Activated CD4-positive, alpha-beta T cell treated with anti-CD3 and anti-CD28 coated beads, Interleukin-2, amount 10 ng/mL, durations not matched to agents 7 days and 5 days (primary cell): ENCODE results near the gene CUBN. TPM values are rescaled to one million over a fixed set of nuclear protein-coding genes. Genes with fewer than 3 reads are reported as not detected.

Source experiments
- CTCF ChIA-PET: fragments of 350-600 bp; sonication (Branson Sonifier 250); formaldehyde crosslinking; loops from one replicate; lab custom pipeline; 2021; ENCODE audit warnings: antibody characterized with exemption; lab: Charles Lee
- POLR2A ChIA-PET: fragments of 350-600 bp; sonication (Branson Sonifier 250); formaldehyde crosslinking; loops from one replicate; lab custom pipeline; 2021; ENCODE audit warnings: antibody characterized with exemption; lab: Charles Lee
- DNase-seq: peaks from one replicate; pipeline ENCODE4 v3.0.0-alpha.2; 2020
- H3K27ac Mint-ChIP-seq: one replicate; pipeline ENCODE4 v1.8.0; 2021; ENCODE audit warnings: mild to moderate bottlenecking, moderate library complexity, mixed read lengths
- H3K27me3 Mint-ChIP-seq: one replicate; pipeline ENCODE4 v1.8.0; 2021; ENCODE audit warnings: mixed read lengths
- H3K36me3 Mint-ChIP-seq: one replicate; pipeline ENCODE4 v1.8.0; 2021; ENCODE audit warnings: low read depth, mixed read lengths
- H3K4me1 Mint-ChIP-seq: one replicate; pipeline ENCODE4 v1.8.0; 2021; ENCODE audit warnings: mixed read lengths
- H3K4me3 Mint-ChIP-seq: one replicate; pipeline ENCODE4 v1.8.0; 2021; ENCODE audit warnings: mild to moderate bottlenecking, moderate library complexity, mixed read lengths
- H3K9me3 Mint-ChIP-seq: one replicate; pipeline ENCODE4 v1.8.0; 2021; ENCODE audit warnings: mixed read lengths
- total RNA-seq, 2 experiments: library from RNA; stranded (reverse); gene quantifications; one replicate each; pipeline ENCODE4 v1.2.3, GENCODE V29; 2021

CUBN gene
- total RNA-seq, 2 experiments from 2014 or later: 2.4 to 2.5 TPM

- Mint-ChIP-seq H3K27me3 (no peaks in the 10 kb centered on the region), H3K4me3 (no peak overlapping the region), H3K36me3 (no peaks in the 10 kb centered on the region), H3K9me3 (no peaks in the 10 kb centered on the region), H3K27ac (no peak overlapping the region), H3K4me1 (peaks cover 3% of the 10 kb centered on the region)
- CTCF ChIA-PET: no interaction called here
- POLR2A ChIA-PET: no interaction called here
- no peak for DNase-seq
Observed at GRCh38 chr10:17134737-17135260, 5.2 kb upstream of the CUBN start.

- Mint-ChIP-seq H3K27me3 (no peaks in the 10 kb centered on the region), H3K4me1 (peaks cover 3% of the 10 kb centered on the region), H3K36me3 (no peaks in the 10 kb centered on the region), H3K27ac (no peak overlapping the region), H3K9me3 (no peaks in the 10 kb centered on the region), H3K4me3 (no peak overlapping the region)
- DNase-seq: no peak
- ChIA-PET CTCF (no interaction called here), POLR2A (no interaction called here)
Observed at GRCh38 chr10:17134282-17134681, 4.7 kb upstream of the CUBN start.

GRCh38 chr10:17128261-17128660, 1.4 kb downstream of the CUBN start:
- Mint-ChIP-seq H3K27ac (peak overlapping the region; percentile 54), H3K4me3 (no peak overlapping the region), H3K27me3 (no peaks in the 10 kb centered on the region), H3K9me3 (no peaks in the 10 kb centered on the region), H3K36me3 (peaks cover 2% of the 10 kb centered on the region), H3K4me1 (peaks cover 14% of the 10 kb centered on the region)
- ChIA-PET CTCF (no interaction called here), POLR2A (no interaction called here)
- no peak for DNase-seq

- ChIA-PET CTCF (no interaction called here), POLR2A (no interaction called here)
- no peaks in the 10 kb centered on the region for H3K9me3 Mint-ChIP-seq
- H3K36me3 Mint-ChIP-seq: peaks cover 6% of the 10 kb centered on the region
- peaks cover 13% of the 10 kb centered on the region for H3K4me1 Mint-ChIP-seq
- no peak overlapping the region for H3K4me3 Mint-ChIP-seq
- no peaks in the 10 kb centered on the region for H3K27me3 Mint-ChIP-seq
- DNase-seq: no peak
- H3K27ac Mint-ChIP-seq: no peak overlapping the region
Observed at GRCh38 chr10:17126327-17126726, 3.3 kb downstream of the CUBN start.

GRCh38 chr10:17125206-17125893, 4.3 kb downstream of the CUBN start:
- no peak for DNase-seq
- ChIA-PET POLR2A (no interaction called here), CTCF (no interaction called here)
- Mint-ChIP-seq H3K36me3 (peaks cover 7% of the 10 kb centered on the region), H3K4me3 (no peak overlapping the region), H3K27ac (no peak overlapping the region), H3K4me1 (peaks cover 13% of the 10 kb centered on the region), H3K27me3 (no peaks in the 10 kb centered on the region), H3K9me3 (no peaks in the 10 kb centered on the region)

- CTCF ChIA-PET: no interaction called here
- no peak overlapping the region for H3K27ac Mint-ChIP-seq
- H3K4me3 Mint-ChIP-seq: no peak overlapping the region
- peaks cover 13% of the 10 kb centered on the region for H3K4me1 Mint-ChIP-seq
- peaks cover 7% of the 10 kb centered on the region for H3K36me3 Mint-ChIP-seq
- no peaks in the 10 kb centered on the region for H3K9me3 Mint-ChIP-seq
- DNase-seq: no peak
- POLR2A ChIA-PET: no interaction called here
- H3K27me3 Mint-ChIP-seq: no peaks in the 10 kb centered on the region
Observed at GRCh38 chr10:17123961-17124360, 5.7 kb downstream of the CUBN start.

- Mint-ChIP-seq H3K4me1 (peaks cover 13% of the 10 kb centered on the region), H3K27me3 (no peaks in the 10 kb centered on the region), H3K4me3 (no peak overlapping the region), H3K27ac (no peak overlapping the region), H3K36me3 (peaks cover 7% of the 10 kb centered on the region), H3K9me3 (no peaks in the 10 kb centered on the region)
- no peak for DNase-seq
- ChIA-PET CTCF (interaction anchor here (0.6 kb wide), 1 partner anchor 299 kb away, joined by 4 read pairs; no protein-coding TSS in a partner anchor), POLR2A (no interaction called here)
Observed at GRCh38 chr10:17122726-17123661, 6.6 kb downstream of the CUBN start.

- H3K9me3 Mint-ChIP-seq: no peaks in the 10 kb centered on the region
- POLR2A ChIA-PET: no interaction called here
- H3K27me3 Mint-ChIP-seq: no peaks in the 10 kb centered on the region
- peaks cover 10% of the 10 kb centered on the region for H3K4me1 Mint-ChIP-seq
- H3K27ac Mint-ChIP-seq: no peak overlapping the region
- DNase-seq: no peak
- CTCF ChIA-PET: no interaction called here
- no peak overlapping the region for H3K4me3 Mint-ChIP-seq
- H3K36me3 Mint-ChIP-seq: peaks cover 7% of the 10 kb centered on the region
Observed at GRCh38 chr10:17122052-17122451, 7.6 kb downstream of the CUBN start.

- ChIA-PET POLR2A (no interaction called here), CTCF (no interaction called here)
- no peaks in the 10 kb centered on the region for H3K4me1 Mint-ChIP-seq
- no peak overlapping the region for H3K4me3 Mint-ChIP-seq
- no peaks in the 10 kb centered on the region for H3K9me3 Mint-ChIP-seq
- H3K36me3 Mint-ChIP-seq: peaks cover 7% of the 10 kb centered on the region
- no peak for DNase-seq
- H3K27me3 Mint-ChIP-seq: no peaks in the 10 kb centered on the region
- no peak overlapping the region for H3K27ac Mint-ChIP-seq
Observed at GRCh38 chr10:17120694-17121093, 8.9 kb downstream of the CUBN start.

GRCh38 chr10:17119845-17120244, 9.8 kb downstream of the CUBN start:
- Mint-ChIP-seq H3K4me1 (peaks cover 7% of the 10 kb centered on the region), H3K9me3 (no peaks in the 10 kb centered on the region), H3K4me3 (no peak overlapping the region), H3K27ac (no peak overlapping the region), H3K36me3 (peaks cover 7% of the 10 kb centered on the region), H3K27me3 (no peaks in the 10 kb centered on the region)
- CTCF ChIA-PET: interaction anchor here (1.4 kb wide), 1 partner anchor 9 kb away, joined by 4 read pairs; no protein-coding TSS in a partner anchor
- no peak for DNase-seq
- POLR2A ChIA-PET: no interaction called here

- CTCF ChIA-PET: interaction anchor here (1.1 kb wide), 1 partner anchor 150 kb away, joined by 3 read pairs; no protein-coding TSS in a partner anchor
- Mint-ChIP-seq H3K36me3 (peaks cover 9% of the 10 kb centered on the region), H3K4me1 (peaks cover 16% of the 10 kb centered on the region), H3K4me3 (no peak overlapping the region), H3K9me3 (no peaks in the 10 kb centered on the region), H3K27ac (no peak overlapping the region), H3K27me3 (no peaks in the 10 kb centered on the region)
- DNase-seq: no peak
- POLR2A ChIA-PET: no interaction called here
Observed at GRCh38 chr10:17116193-17116592, 13.4 kb downstream of the CUBN start.

- Mint-ChIP-seq H3K27me3 (no peaks in the 10 kb centered on the region), H3K9me3 (no peaks in the 10 kb centered on the region), H3K4me1 (peaks cover 16% of the 10 kb centered on the region), H3K36me3 (peaks cover 11% of the 10 kb centered on the region), H3K4me3 (no peak overlapping the region), H3K27ac (no peak overlapping the region)
- POLR2A ChIA-PET: no interaction called here
- CTCF ChIA-PET: interaction anchor here (1.1 kb wide), 1 partner anchor 149 kb away, joined by 3 read pairs; no protein-coding TSS in a partner anchor
- no peak for DNase-seq
Observed at GRCh38 chr10:17115683-17116082, 13.9 kb downstream of the CUBN start.
